ENCODE results near the gene NWD2.

- TF ChIP-seq CTCF (IDR thresholded peaks at IDR 0.05): no peak
- TF ChIP-seq POLR2A (IDR thresholded peaks at IDR 0.05): no peak
- TF ChIP-seq POLR2AphosphoS5 (IDR thresholded peaks at IDR 0.05): no peak
- TF ChIP-seq EP300 (IDR thresholded peaks at IDR 0.05): no peak
These were observed 930 bp downstream of the NWD2 start for GRCh38 chr4:37245391-37245954.

Data from gastroesophageal sphincter (tissue), 3 donors.